CD4-positive, alpha-beta T cell treated with Interleukin-15 for 1 hour (primary cell): ENCODE measurements around the gene MAPK4.
"Not testable (repeated sequence)": the region's sequence is repeated elsewhere in the genome, so short reads cannot be mapped to it uniquely, and the experiment has no call there.

ENCODE experiments used
- DNase-seq: peaks from one replicate; pipeline ENCODE4 v3.0.0-alpha.2; 2020

The MAPK4 gene

GRCh38 chr18:50687491-50687890 lies 127.6 kb downstream of the MAPK4 start:
- DNase-seq: no peak

GRCh38 chr18:50689578-50689977 lies 129.7 kb downstream of the MAPK4 start:
- no peak for DNase-seq

- DNase-seq: no peak
These were observed 134.3 kb downstream of the MAPK4 start for GRCh38 chr18:50694147-50694546.

- DNase-seq: no peak
These were observed 135.7 kb downstream of the MAPK4 start for GRCh38 chr18:50695431-50696176.

- no peak for DNase-seq
These were observed 136.5 kb downstream of the MAPK4 start for GRCh38 chr18:50696436-50696835.

GRCh38 chr18:50696929-50697328 lies 137.0 kb downstream of the MAPK4 start:
- no peak for DNase-seq

- DNase-seq: no peak
These were observed 137.6 kb downstream of the MAPK4 start for GRCh38 chr18:50697509-50697908.

GRCh38 chr18:50700245-50701165 lies 140.6 kb downstream of the MAPK4 start:
- DNase-seq: no peak

- DNase-seq: no peak
These were observed 144.6 kb downstream of the MAPK4 start for GRCh38 chr18:50704357-50704940.

- no peak for DNase-seq
These were observed 146.3 kb downstream of the MAPK4 start for GRCh38 chr18:50706199-50706598.

GRCh38 chr18:50706651-50707050 lies 146.8 kb downstream of the MAPK4 start:
- no peak for DNase-seq

GRCh38 chr18:50707297-50707696 lies 147.4 kb downstream of the MAPK4 start:
- not testable (repeated sequence) for DNase-seq

GRCh38 chr18:50707855-50708469 lies 148.1 kb downstream of the MAPK4 start:
- DNase-seq: no peak

GRCh38 chr18:50709193-50709592 lies 149.3 kb downstream of the MAPK4 start:
- DNase-seq: no peak

GRCh38 chr18:50711386-50711785 lies 151.5 kb downstream of the MAPK4 start:
- DNase-seq: no peak

GRCh38 chr18:50715919-50716318 lies 156.0 kb downstream of the MAPK4 start:
- DNase-seq: no peak

GRCh38 chr18:50716902-50717301 lies 157.0 kb downstream of the MAPK4 start:
- DNase-seq: no peak

GRCh38 chr18:50717563-50717962 lies 157.7 kb downstream of the MAPK4 start:
- DNase-seq: no peak

GRCh38 chr18:50719471-50720324 lies 159.8 kb downstream of the MAPK4 start:
- no peak for DNase-seq

GRCh38 chr18:50720325-50720674 lies 160.4 kb downstream of the MAPK4 start:
- no peak for DNase-seq

- DNase-seq: no peak
These were observed 161.1 kb downstream of the MAPK4 start for GRCh38 chr18:50721006-50721405.

GRCh38 chr18:50721451-50722120 lies 161.7 kb downstream of the MAPK4 start:
- DNase-seq: no peak
